AG10803 (cell line): Measurements from ENCODE around the gene CD63.

ENCODE experiments used
- DNase-seq: peaks from one replicate; pipeline ENCODE4 v3.0.0; 2010; ENCODE audit warnings: low read depth
- H3K4me3 ChIP-seq: 2 replicates; pipeline ENCODE4 v1.5.1; 2011; ENCODE audit warnings: mild to moderate bottlenecking, low read length, control low read depth
- CTCF ChIP-seq: conservative IDR thresholded peaks from 2 replicates; pipeline ENCODE4 v1.5.1; 2011; ENCODE audit warnings: mild to moderate bottlenecking, low read length, control low read depth, inconsistent platforms

CD63 gene

DNA sequence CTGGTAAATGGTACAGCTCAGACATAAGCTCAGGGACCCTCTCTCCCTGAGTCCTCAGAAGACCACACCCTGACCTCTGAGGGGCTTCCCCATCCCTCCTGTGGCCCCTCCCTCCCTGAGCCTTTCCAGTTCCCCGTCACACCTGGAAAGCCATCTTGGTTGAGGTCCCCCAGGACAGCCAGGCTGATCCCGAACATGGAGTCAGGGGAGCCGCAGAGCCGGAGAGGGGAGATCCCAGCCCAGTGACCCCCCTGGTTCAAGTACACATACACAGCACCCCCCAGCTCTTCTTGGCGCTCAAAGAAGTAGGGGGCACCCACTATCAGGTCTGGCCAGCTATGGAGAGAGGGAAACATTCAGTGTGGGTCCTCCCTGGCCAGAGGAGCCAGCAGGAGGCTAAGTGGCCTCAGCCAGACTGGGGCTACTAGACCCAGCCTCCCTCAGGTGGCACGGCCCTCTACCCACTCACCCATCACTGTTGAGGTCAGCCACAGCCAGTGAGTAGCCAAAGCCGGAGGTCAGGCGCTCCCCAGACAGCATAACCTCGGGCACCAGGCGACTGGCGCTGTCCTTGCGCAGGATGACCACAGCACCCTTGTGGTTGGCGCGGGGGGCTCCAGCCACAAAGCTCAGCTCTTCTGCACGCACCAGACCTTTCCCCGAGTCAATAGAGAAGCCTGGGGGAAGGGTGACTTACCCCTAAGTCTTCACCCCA is 30.4 kb downstream of the CD63 start:
- TF ChIP-seq CTCF = no peak
- DNase-seq = no peak
- no peak overlapping the region for H3K4me3 ChIP-seq

GRCh38 chr12:55697686-55698085 is 31.1 kb downstream of the CD63 start:
- no peak for TF ChIP-seq CTCF
- no peak for DNase-seq
- H3K4me3 ChIP-seq = no peak overlapping the region

- DNase-seq = no peak
- no peak overlapping the region for H3K4me3 ChIP-seq
- TF ChIP-seq CTCF = no peak
Measured at GRCh38 chr12:55696796-55697462, 31.9 kb downstream of the CD63 start.

DNA sequence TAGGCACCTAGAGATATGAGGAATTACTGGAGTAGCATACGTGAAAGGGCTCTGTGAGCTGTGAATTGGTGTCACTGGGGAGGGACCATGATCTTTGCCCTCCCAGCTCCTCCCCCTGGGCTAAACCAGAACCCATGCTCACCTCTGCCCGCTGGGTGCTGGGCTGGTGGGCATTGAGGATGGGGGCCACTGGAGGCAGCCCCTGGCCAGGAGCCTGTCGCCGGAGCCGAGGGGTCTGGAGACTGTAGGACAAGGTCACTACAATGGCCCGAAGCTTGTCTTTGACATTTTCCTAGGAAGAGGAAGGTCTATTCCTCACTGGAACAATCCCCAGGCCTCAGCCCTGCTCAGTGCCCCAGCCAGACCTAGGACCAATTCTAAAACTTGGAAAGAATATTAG is 32.7 kb downstream of the CD63 start:
- DNase-seq = no peak
- TF ChIP-seq CTCF = no peak
- no peak overlapping the region for H3K4me3 ChIP-seq

- no peak for DNase-seq
- H3K4me3 ChIP-seq = no peak overlapping the region
- no peak for TF ChIP-seq CTCF
Measured at GRCh38 chr12:55695349-55695748, 33.5 kb downstream of the CD63 start.

GRCh38 chr12:55694651-55695050 is 34.2 kb downstream of the CD63 start:
- H3K4me3 ChIP-seq = no peak overlapping the region
- TF ChIP-seq CTCF = no peak
- DNase-seq = no peak

- no peak overlapping the region for H3K4me3 ChIP-seq
- TF ChIP-seq CTCF = no peak
- no peak for DNase-seq
Measured at GRCh38 chr12:55694188-55694515, 34.7 kb downstream of the CD63 start.
